Measurements from ENCODE around the gene DNMT3B. TPM values are rescaled to one million over a fixed set of nuclear protein-coding genes. Genes with fewer than 3 reads are reported as not detected.

DNMT3B gene
- polyA plus RNA-seq, 1 donor (not counting 4 experiments of a cell fraction or from before 2014, with no cell fraction given) = 1.1 TPM

- TF ChIP-seq, protein P1, sequence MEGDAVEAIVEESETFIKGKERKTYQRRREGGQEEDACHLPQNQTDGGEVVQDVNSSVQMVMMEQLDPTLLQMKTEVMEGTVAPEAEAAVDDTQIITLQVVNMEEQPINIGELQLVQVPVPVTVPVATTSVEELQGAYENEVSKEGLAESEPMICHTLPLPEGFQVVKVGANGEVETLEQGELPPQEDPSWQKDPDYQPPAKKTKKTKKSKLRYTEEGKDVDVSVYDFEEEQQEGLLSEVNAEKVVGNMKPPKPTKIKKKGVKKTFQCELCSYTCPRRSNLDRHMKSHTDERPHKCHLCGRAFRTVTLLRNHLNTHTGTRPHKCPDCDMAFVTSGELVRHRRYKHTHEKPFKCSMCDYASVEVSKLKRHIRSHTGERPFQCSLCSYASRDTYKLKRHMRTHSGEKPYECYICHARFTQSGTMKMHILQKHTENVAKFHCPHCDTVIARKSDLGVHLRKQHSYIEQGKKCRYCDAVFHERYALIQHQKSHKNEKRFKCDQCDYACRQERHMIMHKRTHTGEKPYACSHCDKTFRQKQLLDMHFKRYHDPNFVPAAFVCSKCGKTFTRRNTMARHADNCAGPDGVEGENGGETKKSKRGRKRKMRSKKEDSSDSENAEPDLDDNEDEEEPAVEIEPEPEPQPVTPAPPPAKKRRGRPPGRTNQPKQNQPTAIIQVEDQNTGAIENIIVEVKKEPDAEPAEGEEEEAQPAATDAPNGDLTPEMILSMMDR (optimal IDR thresholded peaks at IDR 0.05 in 1 of 3, IDR thresholded peaks at IDR 0.05 in 1 of 3, conservative IDR thresholded peaks at IDR 0.05 in 1 of 3; ENCODE audit: extremely low read depth in 1 of 3, insufficient read depth in 2 of 3, low read length in 3 of 3) = peak; percentile 11 to 21 (median 17)
- TF ChIP-seq EZH2 (IDR thresholded peaks at IDR 0.05; ENCODE audit: low read length) = no peak
- Histone ChIP-seq H2AFZ (ENCODE audit: control insufficient read depth, low read length) (no peak overlapping the region), H3K9me1 (ENCODE audit: control insufficient read depth, extremely low read depth, insufficient read depth, low read length) (peaks cover 3% of the 10 kb centered on the region), H3K27ac (ENCODE audit: control insufficient read depth, insufficient read depth, low read length) (peak overlapping the region; percentile 47), H3K9me3 (ENCODE audit: control insufficient read depth, low read depth, low read length) (no peaks in the 10 kb centered on the region), H3K79me2 (ENCODE audit: control insufficient read depth, insufficient read depth, low read length) (peaks cover 74% of the 10 kb centered on the region), H3K9ac (ENCODE audit: control insufficient read depth, extremely low read depth, insufficient read depth, low read length) (no peak overlapping the region), H3K27me3 (ENCODE audit: control insufficient read depth, extremely low read depth, insufficient read depth, low read length) (no peaks in the 10 kb centered on the region), H3K36me3 (ENCODE audit: control insufficient read depth in 2 of 2, extremely low read depth in 1 of 2, insufficient read depth in 2 of 2, low read length in 2 of 2) (peaks cover 0 to 9% of the 10 kb centered on the region in 2 experiments), H4K20me1 (ENCODE audit: control insufficient read depth, extremely low read depth, insufficient read depth, low read length) (peaks cover 33% of the 10 kb centered on the region), H3K4me2 (ENCODE audit: control insufficient read depth, extremely low read depth, insufficient read depth, low read depth, low read length) (peak overlapping the region; percentile 89), H3K4me3 (ENCODE audit: control insufficient read depth in 2 of 3, extremely low read depth in 1 of 3, insufficient read depth in 2 of 3, low read depth in 1 of 3, low read length in 3 of 3) (no peak overlapping the region), H3K4me1 (ENCODE audit: control insufficient read depth, extremely low read depth, insufficient read depth, low read length) (peaks cover 31% of the 10 kb centered on the region)
- dilution Hi-C loops (cut with MboI; ENCODE audit: extremely low pct_ligation_motif_present, low sequenced_read_pairs) = no loop called here
- FAIRE-seq (no peak), DNase-seq (ENCODE audit: low read depth, low spot score) (peak; percentile 13)
Observed at GRCh38 chr20:32823078-32823477, 60.9 kb downstream of the DNMT3B start.

DNA sequence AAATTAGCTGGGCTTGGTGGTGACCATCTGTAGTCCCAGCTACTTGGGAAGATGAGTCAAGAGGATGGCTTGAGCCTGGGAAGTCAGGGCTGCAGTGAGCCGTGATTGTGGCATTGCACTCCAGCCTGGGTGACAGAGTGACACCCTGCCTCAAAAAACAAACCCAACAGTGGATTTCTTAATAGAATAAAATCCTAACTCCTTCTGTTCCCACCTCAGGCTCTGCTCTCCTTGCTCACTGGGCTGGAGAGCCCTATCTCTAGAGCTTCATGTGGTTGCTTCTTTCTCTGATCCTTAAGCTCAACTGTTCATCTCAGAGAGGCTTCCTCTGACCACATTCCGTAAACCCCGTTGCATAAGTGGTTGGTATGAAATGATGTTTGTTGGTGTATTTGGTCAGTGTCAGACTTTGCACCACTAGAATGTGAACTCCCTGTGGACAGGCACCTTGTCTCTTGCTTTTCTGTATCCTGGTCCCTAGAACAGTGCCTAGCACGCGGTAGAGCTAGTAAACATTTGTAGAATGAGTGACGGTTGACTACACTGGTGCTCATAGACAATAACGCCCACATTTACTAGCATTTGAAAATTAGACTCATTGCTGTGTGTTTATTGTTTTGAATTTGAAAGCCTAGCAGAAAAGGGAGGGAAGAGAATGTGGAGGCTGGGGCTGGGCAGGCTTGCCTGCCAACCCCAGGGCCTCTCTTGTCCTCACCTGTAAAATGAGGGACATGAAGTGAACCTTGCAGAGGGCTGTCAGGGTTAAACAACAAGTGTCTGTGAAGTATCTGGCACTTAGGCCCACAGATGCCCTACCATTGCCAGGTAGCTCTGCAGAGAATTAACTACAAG lies 61.8 kb downstream of the DNMT3B start:
- H3K79me2 ChIP-seq (ENCODE audit: control insufficient read depth, insufficient read depth, low read length) = peaks cover 83% of the 10 kb centered on the region
- no peak overlapping the region for H3K4me3 ChIP-seq (ENCODE audit: control insufficient read depth in 2 of 3, extremely low read depth in 1 of 3, insufficient read depth in 2 of 3, low read depth in 1 of 3, low read length in 3 of 3)
- dilution Hi-C loops (cut with MboI; ENCODE audit: extremely low pct_ligation_motif_present, low sequenced_read_pairs) = no loop called here
- H3K4me1 ChIP-seq (ENCODE audit: control insufficient read depth, extremely low read depth, insufficient read depth, low read length) = peaks cover 31% of the 10 kb centered on the region
- no peaks in the 10 kb centered on the region for H3K9me3 ChIP-seq (ENCODE audit: control insufficient read depth, low read depth, low read length)
- H4K20me1 ChIP-seq (ENCODE audit: control insufficient read depth, extremely low read depth, insufficient read depth, low read length) = peaks cover 39% of the 10 kb centered on the region
- H3K4me2 ChIP-seq (ENCODE audit: control insufficient read depth, extremely low read depth, insufficient read depth, low read depth, low read length) = no peak overlapping the region
- peaks cover 3% of the 10 kb centered on the region for H3K9me1 ChIP-seq (ENCODE audit: control insufficient read depth, extremely low read depth, insufficient read depth, low read length)
- peak overlapping the region; percentile 6 for H3K27ac ChIP-seq (ENCODE audit: control insufficient read depth, insufficient read depth, low read length)
- TF ChIP-seq EZH2 (IDR thresholded peaks at IDR 0.05; ENCODE audit: low read length) = no peak
- TF ChIP-seq, protein P1 (optimal IDR thresholded peaks at IDR 0.05 in 1 of 3, IDR thresholded peaks at IDR 0.05 in 1 of 3, conservative IDR thresholded peaks at IDR 0.05 in 1 of 3; ENCODE audit: extremely low read depth in 1 of 3, insufficient read depth in 2 of 3, low read length in 3 of 3) = no peak
- DNase-seq (ENCODE audit: low read depth, low spot score) (no peak), FAIRE-seq (no peak)
- H3K27me3 ChIP-seq (ENCODE audit: control insufficient read depth, extremely low read depth, insufficient read depth, low read length) = no peaks in the 10 kb centered on the region
- no peak overlapping the region for H2AFZ ChIP-seq (ENCODE audit: control insufficient read depth, low read length)
- H3K9ac ChIP-seq (ENCODE audit: control insufficient read depth, extremely low read depth, insufficient read depth, low read length) = no peak overlapping the region
- H3K36me3 ChIP-seq (ENCODE audit: control insufficient read depth in 2 of 2, extremely low read depth in 1 of 2, insufficient read depth in 2 of 2, low read length in 2 of 2) = peaks cover 0 to 16% of the 10 kb centered on the region in 2 experiments
